H1 (cell line): ENCODE data around the gene COPS6. TPM values are rescaled to one million over a fixed set of nuclear protein-coding genes. Genes with fewer than 3 reads are reported as not detected.

Experiments
- ASH2L ChIP-seq: fragments of 200-600, 300-600 bp; sonication (generic); IDR thresholded peaks from one replicate; pipeline ENCODE4 v1.7.1; 2017; ENCODE audit warnings: low read length
- BRCA1 ChIP-seq: IDR thresholded peaks from 2 replicates; pipeline ENCODE4 v1.6.1; 2012; ENCODE audit warnings: low read depth, low read length, improper control_type of control experiment
- CBX5 ChIP-seq: fragments of 300-800, 300-1000 bp; sonication (generic); IDR thresholded peaks from 2 replicates; pipeline ENCODE4 v1.7.1; 2016; ENCODE audit warnings: antibody characterized with exemption, low read length, low read depth
- CBX8 ChIP-seq: fragments of 300-800, 300-1000 bp; sonication (generic); IDR thresholded peaks from 2 replicates; pipeline ENCODE4 v1.7.1; 2016; ENCODE audit warnings: low read depth, low read length, borderline replicate concordance
- CEBPB ChIP-seq: IDR thresholded peaks from 2 replicates; pipeline ENCODE4 v1.6.1; 2012; ENCODE audit warnings: low read depth, low read length
- CHD1 ChIP-seq: IDR thresholded peaks from 2 replicates; pipeline ENCODE4 v1.6.1; 2012; ENCODE audit warnings: low read depth, low read length, improper control_type of control experiment
- CHD2 ChIP-seq: IDR thresholded peaks from 2 replicates; pipeline ENCODE4 v1.6.1; 2012; ENCODE audit warnings: low read length, improper control_type of control experiment
- EGR1 ChIP-seq: IDR thresholded peaks from 2 replicates; pipeline ENCODE4 v1.6.1; 2011; ENCODE audit warnings: low read depth, low read length, borderline replicate concordance
- EZH2 ChIP-seq: fragments of 200-600 bp; sonication (generic); IDR thresholded peaks from 2 replicates; pipeline ENCODE4 v1.7.1; 2012; ENCODE audit warnings: low read depth, mild to moderate bottlenecking, moderate library complexity, low read length, inconsistent platforms; ENCODE audit not compliant: severe bottlenecking
- FOSL1 ChIP-seq: IDR thresholded peaks from 2 replicates; pipeline ENCODE4 v1.6.1; 2011; ENCODE audit warnings: mild to moderate bottlenecking, low read depth, low read length, moderate library complexity; ENCODE audit not compliant: insufficient read depth
- KDM5A ChIP-seq: fragments of 200-600 bp; IDR thresholded peaks from 2 replicates; pipeline ENCODE4 v1.7.1; 2012; ENCODE audit warnings: mild to moderate bottlenecking, low read length, inconsistent platforms, mixed read lengths
- NRF1 ChIP-seq: IDR thresholded peaks from 2 replicates; pipeline ENCODE4 v1.6.1; 2011; ENCODE audit warnings: mild to moderate bottlenecking, low read depth, low read length, improper control_type of control experiment
- POU5F1 ChIP-seq: IDR thresholded peaks from 2 replicates; pipeline ENCODE4 v1.6.1; 2011; ENCODE audit warnings: low read depth, mild to moderate bottlenecking, low read length, moderate library complexity
- RAD21 ChIP-seq, 2 experiments: IDR thresholded peaks in 1 of 2; conservative IDR thresholded peaks in 1 of 2; 2 replicates each; pipeline ENCODE4 v1.6.1; 2011; ENCODE audit warnings: low read depth in 2 of 2, low read length in 2 of 2, improper control_type of control experiment in 1 of 2, inconsistent platforms in 1 of 2, mild to moderate bottlenecking in 1 of 2, moderate library complexity in 1 of 2
- RXRA ChIP-seq: IDR thresholded peaks from 2 replicates; pipeline ENCODE4 v1.6.1; 2011; ENCODE audit warnings: low read depth, mild to moderate bottlenecking, low read length, moderate library complexity; ENCODE audit not compliant: insufficient read depth
- SP4 ChIP-seq: IDR thresholded peaks from 2 replicates; pipeline ENCODE4 v1.6.1; 2012; ENCODE audit warnings: low read length, inconsistent platforms
- SUZ12 ChIP-seq: fragments of 200-600 bp; sonication (generic); IDR thresholded peaks from 2 replicates; pipeline ENCODE4 v1.6.1; 2012; ENCODE audit warnings: mild to moderate bottlenecking, inconsistent platforms, low read length, moderate library complexity, mixed read lengths
- TAF1 ChIP-seq: IDR thresholded peaks from 2 replicates; pipeline ENCODE4 v1.6.1; 2011; ENCODE audit warnings: mild to moderate bottlenecking, low read depth, low read length
- TBP ChIP-seq: IDR thresholded peaks from 2 replicates; pipeline ENCODE4 v1.6.1; 2011; ENCODE audit warnings: low read depth, low read length, improper control_type of control experiment
- TEAD4 ChIP-seq: IDR thresholded peaks from 2 replicates; pipeline ENCODE4 v1.6.1; 2012; ENCODE audit warnings: low read depth, low read length, inconsistent platforms, mixed read lengths
- YY1 ChIP-seq: IDR thresholded peaks from 2 replicates; pipeline ENCODE4 v1.6.1; 2011; ENCODE audit warnings: low read depth, mild to moderate bottlenecking, low read length
- polyA plus RNA-seq, 7 experiments: library from polyadenylated mRNA; depleted of rRNA in 3 of 7; stranded (reverse) in 5 of 7; unstranded in 2 of 7; fragments of >200 nt in 5 of 7; fragments of 200-250 nt in 2 of 7; gene quantifications; 1 replicate in 5 of 7; 2 replicates in 1 of 7; 4 replicates in 1 of 7; pipeline versions ENCODE4 v1.2.1 to v1.2.3, GENCODE V29; 2011 to 2013; ENCODE audit warnings: missing spikeins in 2 of 7, mixed read lengths in 2 of 7
- total RNA-seq: library from RNA; stranded (reverse); fragmentation: NEBNext Ultra II Directional; extraction: Animal tissue kit (Norgen Biotek cat#: 25700); gene quantifications from 2 replicates; pipeline ENCODE4 v1.2.1, GENCODE V29; 2021
- TF ChIP-seq, protein P1 (sequence below): IDR thresholded peaks from 2 replicates; pipeline ENCODE4 v1.6.1; 2012; ENCODE audit warnings: inconsistent platforms
- TF ChIP-seq, protein P2 (sequence below): IDR thresholded peaks from 2 replicates; pipeline ENCODE4 v1.6.1; 2011; ENCODE audit warnings: low read length, improper control_type of control experiment

The COPS6 gene
- total and polyA plus RNA-seq, 2 of the 8 experiments (the other 6 are each of a cell fraction or from before 2014, with no cell fraction given), result 127 to 225 TPM

DNA sequence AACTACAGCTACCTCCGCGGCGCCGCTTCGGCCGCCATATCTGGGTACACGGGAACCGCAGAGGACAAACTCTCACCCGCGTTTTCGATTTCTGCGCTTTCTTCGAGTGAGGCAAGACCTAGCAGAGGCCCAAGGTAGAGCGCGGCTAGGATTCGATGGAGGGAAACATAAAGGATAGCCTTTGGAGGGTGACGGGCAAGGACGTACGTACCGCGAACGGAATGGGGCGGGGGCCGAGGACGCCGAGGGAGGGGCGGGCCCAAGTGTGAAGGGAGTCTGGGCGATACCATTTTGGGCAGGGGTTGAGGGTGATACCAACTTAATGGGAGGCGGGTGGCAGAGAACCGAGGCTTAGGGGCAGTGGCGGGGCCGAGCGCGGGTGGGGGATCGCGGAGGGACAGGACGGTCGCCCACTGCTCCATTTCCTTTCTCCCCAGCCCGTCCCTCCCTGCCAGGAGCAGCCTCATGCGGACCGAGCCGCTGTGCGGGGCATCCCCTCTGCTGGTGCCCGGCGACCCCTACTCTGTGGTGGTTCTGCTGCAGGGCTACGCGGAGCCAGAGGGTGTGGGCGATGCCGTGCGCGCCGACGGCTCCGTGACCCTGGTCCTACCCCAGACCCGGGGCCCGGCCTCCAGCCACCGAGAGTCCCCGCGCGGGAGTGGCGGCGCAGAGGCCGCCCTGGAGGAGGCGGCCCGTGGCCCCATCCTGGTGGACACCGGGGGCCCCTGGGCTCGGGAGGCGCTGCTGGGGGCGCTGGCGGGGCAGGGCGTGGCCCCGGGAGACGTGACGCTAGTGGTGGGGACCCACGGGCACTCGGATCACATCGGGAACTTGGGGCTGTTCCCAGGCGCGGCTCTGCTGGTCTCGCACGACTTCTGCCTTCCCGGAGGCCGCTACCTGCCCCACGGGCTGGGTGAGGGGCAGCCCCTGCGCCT is 38.4 kb downstream of the COPS6 start, which contains the start of gene MBLAC1 (continued):
- TF ChIP-seq YY1 (peak; percentile 93), RXRA (no peak), FOSL1 (no peak), TBP (peak; percentile 42), EZH2 (no peak), CBX5 (no peak), EGR1 (no peak), NRF1 (no peak), KDM5A (no peak), SP4 (peak; percentile 71; the same call in 1 of the 2 replicates), POU5F1 (no peak), TEAD4 (0 out of 2 replicates have a peak, but pooled peaks have one; percentile 1), SUZ12 (no peak; the same call in 1 of the 2 replicates), CHD2 (peak; percentile 73), RAD21 (IDR thresholded peaks at IDR 0.05 in 1 of 2, conservative IDR thresholded peaks at IDR 0.05 in 1 of 2; ENCODE audit: low read depth in 2 of 2, low read length in 2 of 2) (no peak), TAF1 (peak; percentile 82), CBX8 (no peak), CEBPB (no peak), CHD1 (peak; percentile 84), ASH2L (peak; percentile 69), BRCA1 (no peak)
- TF ChIP-seq, protein P1, sequence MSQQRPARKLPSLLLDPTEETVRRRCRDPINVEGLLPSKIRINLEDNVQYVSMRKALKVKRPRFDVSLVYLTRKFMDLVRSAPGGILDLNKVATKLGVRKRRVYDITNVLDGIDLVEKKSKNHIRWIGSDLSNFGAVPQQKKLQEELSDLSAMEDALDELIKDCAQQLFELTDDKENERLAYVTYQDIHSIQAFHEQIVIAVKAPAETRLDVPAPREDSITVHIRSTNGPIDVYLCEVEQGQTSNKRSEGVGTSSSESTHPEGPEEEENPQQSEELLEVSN, result peak; percentile 12; the same call in 1 of the 2 replicates
- TF ChIP-seq, protein P2, sequence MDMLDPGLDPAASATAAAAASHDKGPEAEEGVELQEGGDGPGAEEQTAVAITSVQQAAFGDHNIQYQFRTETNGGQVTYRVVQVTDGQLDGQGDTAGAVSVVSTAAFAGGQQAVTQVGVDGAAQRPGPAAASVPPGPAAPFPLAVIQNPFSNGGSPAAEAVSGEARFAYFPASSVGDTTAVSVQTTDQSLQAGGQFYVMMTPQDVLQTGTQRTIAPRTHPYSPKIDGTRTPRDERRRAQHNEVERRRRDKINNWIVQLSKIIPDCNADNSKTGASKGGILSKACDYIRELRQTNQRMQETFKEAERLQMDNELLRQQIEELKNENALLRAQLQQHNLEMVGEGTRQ, result no peak
